ENCODE measurements around the gene CDCA5. TPM values are rescaled to one million over a fixed set of nuclear protein-coding genes. Genes with fewer than 3 reads are reported as not detected.

Gene CDCA5
- total and polyA plus RNA-seq, 5 donors, result 0.22 to 1.6 (median 0.99) TPM

- Histone ChIP-seq H3K27ac (ENCODE audit: low read length) (peak overlapping the region; percentile 97), H3K4me1 (ENCODE audit: control insufficient read depth, insufficient read depth, low read length) (no peaks in the 10 kb centered on the region), H3K4me3 (ENCODE audit: low read length) (peak overlapping the region; percentile 56), H3K27me3 (ENCODE audit: control insufficient read depth, insufficient read depth) (no peaks in the 10 kb centered on the region), H3K9me3 (ENCODE audit: control insufficient read depth, low read length) (no peaks in the 10 kb centered on the region)
- intact Hi-C loops (cut with DNase I), result no loop called here
- no peak for ATAC-seq
- WGBS, result 18% methylated on average over 7 of the region's 7 CpGs
- DNase-seq, result no peak
Observed at GRCh38 chr11:65040520-65040846, 43.4 kb downstream of the CDCA5 start.

DNA sequence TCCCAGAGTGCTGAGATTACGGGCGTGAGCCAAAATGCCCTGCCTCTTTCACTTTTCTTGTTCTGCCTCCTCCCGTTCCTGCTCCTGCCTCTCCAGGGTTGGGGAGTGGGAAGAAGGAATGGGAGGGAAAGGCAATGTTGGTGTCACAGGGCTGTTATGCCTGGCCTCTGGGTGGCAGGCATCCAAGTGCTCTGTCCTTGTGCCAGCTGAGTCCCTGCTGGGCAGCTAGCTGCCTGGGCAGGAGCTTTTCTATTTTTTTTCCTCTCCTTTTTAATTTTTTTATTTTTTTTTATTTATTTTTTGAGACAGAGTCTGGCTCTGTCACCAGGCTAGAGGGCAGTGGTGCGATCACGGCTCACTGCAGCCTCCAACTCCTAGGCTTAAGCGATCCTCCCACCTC is 46.9 kb downstream of the CDCA5 start:
- intact Hi-C loops (cut with DNase I), result no loop called here
- 69% methylated on average over 6 of the region's 6 CpGs for WGBS
- Histone ChIP-seq H3K4me1 (ENCODE audit: control insufficient read depth, insufficient read depth, low read length) (no peaks in the 10 kb centered on the region), H3K27ac (ENCODE audit: low read length) (no peak overlapping the region), H3K9me3 (ENCODE audit: control insufficient read depth, low read length) (no peaks in the 10 kb centered on the region), H3K4me3 (ENCODE audit: low read length) (no peak overlapping the region), H3K27me3 (ENCODE audit: control insufficient read depth, insufficient read depth) (no peaks in the 10 kb centered on the region)
- DNase-seq (peak; percentile 54 to 86 (median 83)), ATAC-seq (no peak)

DNA sequence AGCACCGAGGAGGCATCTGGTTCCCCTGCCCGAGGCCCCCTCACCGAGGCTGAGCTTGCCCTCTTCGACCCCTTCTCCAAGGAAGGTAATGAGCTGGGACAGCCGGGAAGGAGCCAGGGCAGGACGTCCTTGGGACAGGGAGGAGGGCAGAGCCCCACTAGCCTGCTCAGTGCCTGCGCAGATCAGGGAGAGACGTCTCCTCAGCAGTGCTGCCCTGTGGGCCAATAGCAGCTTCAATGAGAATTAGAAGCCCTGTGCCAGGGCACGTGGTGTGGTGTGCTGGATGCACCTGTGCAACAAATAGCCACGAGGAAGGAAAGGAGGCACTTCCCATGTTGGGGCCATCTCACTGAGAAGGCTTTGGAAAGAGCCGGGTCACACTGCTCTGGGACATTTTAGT is 48.3 kb downstream of the CDCA5 start:
- H3K27ac ChIP-seq (ENCODE audit: low read length), result no peak overlapping the region
- H3K27me3 ChIP-seq (ENCODE audit: control insufficient read depth, insufficient read depth), result no peaks in the 10 kb centered on the region
- DNase-seq (peak in 1 of 3 donors; percentile 40), ATAC-seq (no peak)
- no peak overlapping the region for H3K4me3 ChIP-seq (ENCODE audit: low read length)
- 81% methylated on average over 11 of the region's 11 CpGs for WGBS
- intact Hi-C loops (cut with DNase I), result no loop called here
- no peaks in the 10 kb centered on the region for H3K4me1 ChIP-seq (ENCODE audit: control insufficient read depth, insufficient read depth, low read length)
- no peaks in the 10 kb centered on the region for H3K9me3 ChIP-seq (ENCODE audit: control insufficient read depth, low read length)

DNA sequence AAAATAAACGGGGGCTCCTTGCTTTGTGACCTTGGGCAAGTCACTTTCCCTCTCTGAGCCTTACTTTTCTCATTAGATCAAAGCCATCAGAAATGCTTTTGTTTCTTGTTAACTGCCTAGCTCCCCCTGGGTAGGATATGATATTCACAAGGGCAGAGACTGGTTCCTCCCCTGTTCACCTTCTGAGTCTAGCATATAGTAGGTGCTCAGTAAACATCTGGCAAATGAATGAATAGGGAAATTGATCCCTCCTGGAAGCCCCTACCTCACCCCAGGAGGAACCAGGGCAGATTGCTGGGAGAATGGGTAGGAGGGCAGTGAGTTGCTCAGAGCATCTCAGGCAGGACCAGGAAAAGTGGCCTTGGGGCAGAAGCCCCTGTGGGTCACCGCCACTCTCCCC is 49.4 kb downstream of the CDCA5 start:
- no peaks in the 10 kb centered on the region for H3K9me3 ChIP-seq (ENCODE audit: control insufficient read depth, low read length)
- ATAC-seq (no peak), DNase-seq (no peak)
- intact Hi-C loops (cut with DNase I), result no loop called here
- WGBS, result 95% methylated on average over 2 of the region's 2 CpGs
- no peaks in the 10 kb centered on the region for H3K27me3 ChIP-seq (ENCODE audit: control insufficient read depth, insufficient read depth)
- H3K4me3 ChIP-seq (ENCODE audit: low read length), result no peak overlapping the region
- no peak overlapping the region for H3K27ac ChIP-seq (ENCODE audit: low read length)
- H3K4me1 ChIP-seq (ENCODE audit: control insufficient read depth, insufficient read depth, low read length), result no peaks in the 10 kb centered on the region

- WGBS, result 76% methylated on average over 13 of the region's 13 CpGs
Observed at GRCh38 chr11:65032216-65032615, 51.6 kb downstream of the CDCA5 start.

More at GRCh38 chr11:65032216-65032615, 51.6 kb downstream of the CDCA5 start:
- DNase-seq (peak in 1 of 3 donors; percentile 34), ATAC-seq (no peak)
- Histone ChIP-seq H3K9me3 (ENCODE audit: control insufficient read depth, low read length) (no peaks in the 10 kb centered on the region), H3K27ac (ENCODE audit: low read length) (no peak overlapping the region), H3K4me1 (ENCODE audit: control insufficient read depth, insufficient read depth, low read length) (no peaks in the 10 kb centered on the region), H3K27me3 (ENCODE audit: control insufficient read depth, insufficient read depth) (no peaks in the 10 kb centered on the region), H3K4me3 (ENCODE audit: low read length) (no peak overlapping the region)
- intact Hi-C loops (cut with DNase I), result no loop called here

Small RNAs within 50 kb of the gene (microRNA-seq; reads per million reads assigned to microRNA genes)
- 0 reads per million in 2 donors for gene MIR6751

Other genes starting within 250 kb of the CDCA5 start
- gene CDC42BPG, start 239.4 kb downstream of the CDCA5 start, total RNA-seq, result 1 to 10 TPM in 1 of 4 donors, under 1 TPM in 3; 0.39 to 2.3 (median 0.78) TPM
- gene CDC42BPG, start 239.4 kb downstream of the CDCA5 start, polyA plus RNA-seq, result 0.36 TPM
- 10 to 100 TPM; 23.4 to 35.3 (median 31.4) TPM for gene EHD1, start 205.4 kb downstream of the CDCA5 start, total RNA-seq
- 20.8 TPM for gene EHD1, start 205.4 kb downstream of the CDCA5 start, polyA plus RNA-seq
- gene ATG2A, start 166.8 kb downstream of the CDCA5 start, total RNA-seq, result 10 to 100 TPM; 13.3 to 17.9 (median 15.3) TPM
- 13.6 TPM for gene ATG2A, start 166.8 kb downstream of the CDCA5 start, polyA plus RNA-seq
- 10 to 100 TPM; 21.7 to 28.0 (median 24.6) TPM for gene PPP2R5B, start 159.4 kb downstream of the CDCA5 start, total RNA-seq
- gene PPP2R5B, start 159.4 kb downstream of the CDCA5 start, polyA plus RNA-seq, result 28.9 TPM
- gene GPHA2, start 148.1 kb downstream of the CDCA5 start, total RNA-seq, result not detected
- gene GPHA2, start 148.1 kb downstream of the CDCA5 start, polyA plus RNA-seq, result not detected
- gene MAJIN, start 111.9 kb downstream of the CDCA5 start, total RNA-seq, result not detected
- gene MAJIN, start 111.9 kb downstream of the CDCA5 start, polyA plus RNA-seq, result not detected
- 1 to 10 TPM; 1.4 to 3.5 (median 1.7) TPM for gene BATF2, start 87.1 kb downstream of the CDCA5 start, total RNA-seq
- gene BATF2, start 87.1 kb downstream of the CDCA5 start, polyA plus RNA-seq, result 1.3 TPM
- gene ARL2, start 69.9 kb downstream of the CDCA5 start, total RNA-seq, result 100 to 1,000 TPM; 117 to 144 (median 130) TPM
- gene ARL2, start 69.9 kb downstream of the CDCA5 start, polyA plus RNA-seq, result 179 TPM
- gene SNX15, start 56.6 kb downstream of the CDCA5 start, total RNA-seq, result 10 to 100 TPM; 14.3 to 25.2 (median 19.9) TPM
- 16.7 TPM for gene SNX15, start 56.6 kb downstream of the CDCA5 start, polyA plus RNA-seq
- gene SAC3D1, start 42.8 kb downstream of the CDCA5 start, total RNA-seq, result 1 to 10 TPM; 4.2 to 7.7 (median 6.4) TPM
- 6.4 TPM for gene SAC3D1, start 42.8 kb downstream of the CDCA5 start, polyA plus RNA-seq
- 1 to 10 TPM; 8.1 to 9.8 (median 8.8) TPM for gene NAALADL1, start 25.5 kb downstream of the CDCA5 start, total RNA-seq
- gene NAALADL1, start 25.5 kb downstream of the CDCA5 start, polyA plus RNA-seq, result 7.1 TPM
- gene ZFPL1, start 182 bp upstream of the CDCA5 start, total RNA-seq, result 10 to 100 TPM; 25.6 to 27.3 (median 26.3) TPM
- 32.6 TPM for gene ZFPL1, start 182 bp upstream of the CDCA5 start, polyA plus RNA-seq
- 10 to 100 TPM; 68.0 to 80.9 (median 79.1) TPM for gene VPS51, start 12.2 kb upstream of the CDCA5 start, total RNA-seq
- gene VPS51, start 12.2 kb upstream of the CDCA5 start, polyA plus RNA-seq, result 67.1 TPM
- 10 to 100 TPM; 45.7 to 91.5 (median 52.3) TPM for gene TM7SF2, start 27.8 kb upstream of the CDCA5 start, total RNA-seq
- 63.5 TPM for gene TM7SF2, start 27.8 kb upstream of the CDCA5 start, polyA plus RNA-seq
- gene ZNHIT2, start 33.7 kb upstream of the CDCA5 start, total RNA-seq, result 1 to 10 TPM; 6.4 to 9.2 (median 7.8) TPM
- 11.6 TPM for gene ZNHIT2, start 33.7 kb upstream of the CDCA5 start, polyA plus RNA-seq
- gene FAU, start 38.1 kb upstream of the CDCA5 start, total RNA-seq, result 100 to 1,000 TPM; 658 to 797 (median 721) TPM
- gene FAU, start 38.1 kb upstream of the CDCA5 start, polyA plus RNA-seq, result 686 TPM
- gene MRPL49, start 38.3 kb upstream of the CDCA5 start, total RNA-seq, result 10 to 100 TPM; 31.1 to 37.7 (median 34.1) TPM
- gene MRPL49, start 38.3 kb upstream of the CDCA5 start, polyA plus RNA-seq, result 24.8 TPM
- gene SYVN1, start 50.5 kb upstream of the CDCA5 start, total RNA-seq, result 10 to 100 TPM; 28.5 to 40.7 (median 32.8) TPM
- 17.4 TPM for gene SYVN1, start 50.5 kb upstream of the CDCA5 start, polyA plus RNA-seq
- gene SPDYC, start 86.2 kb upstream of the CDCA5 start, total RNA-seq, result not detected
- not detected for gene SPDYC, start 86.2 kb upstream of the CDCA5 start, polyA plus RNA-seq
- gene CAPN1, start 97.9 kb upstream of the CDCA5 start, total RNA-seq, result 100 to 1,000 TPM in 2 of 4 donors, 10 to 100 TPM in 2; 95.7 to 102 (median 98.8) TPM
- gene CAPN1, start 97.9 kb upstream of the CDCA5 start, polyA plus RNA-seq, result 74.4 TPM
- 10 to 100 TPM in 1 of 4 donors, 1 to 10 TPM in 3; 5.8 to 13.1 (median 7.5) TPM for gene POLA2, start 177.9 kb upstream of the CDCA5 start, total RNA-seq
- 5.7 TPM for gene POLA2, start 177.9 kb upstream of the CDCA5 start, polyA plus RNA-seq
- 10 to 100 TPM in 2 of 4 donors, 1 to 10 TPM in 2; 9.1 to 21.2 (median 10.7) TPM for gene CDC42EP2, start 230.8 kb upstream of the CDCA5 start, total RNA-seq
- 12.2 TPM for gene CDC42EP2, start 230.8 kb upstream of the CDCA5 start, polyA plus RNA-seq
- gene DPF2, start 249.8 kb upstream of the CDCA5 start, total RNA-seq, result 10 to 100 TPM; 51.9 to 61.6 (median 59.7) TPM
- gene DPF2, start 249.8 kb upstream of the CDCA5 start, polyA plus RNA-seq, result 33.2 TPM

Measured in right cardiac atrium (tissue), 5 donors.